Measurements from ENCODE around the gene GSTM1.
"Not testable (repeated sequence)": the region's sequence is repeated elsewhere in the genome, so short reads cannot be mapped to it uniquely, and the experiment has no call there.

DNA sequence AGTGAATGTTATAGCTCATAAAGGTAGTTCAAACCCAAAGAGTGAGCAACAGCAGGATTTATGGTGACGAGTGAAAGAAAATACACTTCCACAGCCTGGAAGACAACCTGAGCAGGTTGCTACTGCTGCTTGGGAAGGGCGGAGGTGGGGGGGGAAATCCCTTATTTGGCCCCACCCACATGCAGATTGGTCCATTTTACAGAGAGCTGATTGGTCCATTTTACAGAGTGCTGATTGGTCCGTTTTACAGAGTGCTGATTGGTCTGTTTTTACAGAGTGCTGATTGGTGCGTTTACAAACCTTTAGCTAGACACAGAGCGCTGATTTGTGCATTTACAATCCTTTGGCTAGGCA lies 17.7 kb upstream of the GSTM1 start:
- TF ChIP-seq, protein P1, sequence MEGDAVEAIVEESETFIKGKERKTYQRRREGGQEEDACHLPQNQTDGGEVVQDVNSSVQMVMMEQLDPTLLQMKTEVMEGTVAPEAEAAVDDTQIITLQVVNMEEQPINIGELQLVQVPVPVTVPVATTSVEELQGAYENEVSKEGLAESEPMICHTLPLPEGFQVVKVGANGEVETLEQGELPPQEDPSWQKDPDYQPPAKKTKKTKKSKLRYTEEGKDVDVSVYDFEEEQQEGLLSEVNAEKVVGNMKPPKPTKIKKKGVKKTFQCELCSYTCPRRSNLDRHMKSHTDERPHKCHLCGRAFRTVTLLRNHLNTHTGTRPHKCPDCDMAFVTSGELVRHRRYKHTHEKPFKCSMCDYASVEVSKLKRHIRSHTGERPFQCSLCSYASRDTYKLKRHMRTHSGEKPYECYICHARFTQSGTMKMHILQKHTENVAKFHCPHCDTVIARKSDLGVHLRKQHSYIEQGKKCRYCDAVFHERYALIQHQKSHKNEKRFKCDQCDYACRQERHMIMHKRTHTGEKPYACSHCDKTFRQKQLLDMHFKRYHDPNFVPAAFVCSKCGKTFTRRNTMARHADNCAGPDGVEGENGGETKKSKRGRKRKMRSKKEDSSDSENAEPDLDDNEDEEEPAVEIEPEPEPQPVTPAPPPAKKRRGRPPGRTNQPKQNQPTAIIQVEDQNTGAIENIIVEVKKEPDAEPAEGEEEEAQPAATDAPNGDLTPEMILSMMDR (IDR thresholded peaks at IDR 0.05), result not testable (repeated sequence)
- not testable (repeated sequence) for TF ChIP-seq POLR2A (IDR thresholded peaks at IDR 0.05)
